NCI-H446 treated with DMSO at 0.1 percent for 48 hours (cell line): ENCODE data around the gene LTBP1.
"Not testable (repeated sequence)": the region's sequence is repeated elsewhere in the genome, so short reads cannot be mapped to it uniquely, and the experiment has no call there.

Experiments used
- DNase-seq: peaks from one replicate; lab custom pipeline; 2025; lab: John Stamatoyannopoulos, UW

LTBP1 gene

GRCh38 chr2:33432871-33433270, 486.1 kb downstream of the LTBP1 start:
- no peak for DNase-seq

- no peak for DNase-seq
These were observed 486.8 kb downstream of the LTBP1 start for GRCh38 chr2:33433279-33434235.

- no peak for DNase-seq
These were observed 488.8 kb downstream of the LTBP1 start for GRCh38 chr2:33435518-33435917.

GRCh38 chr2:33436083-33436482, 489.3 kb downstream of the LTBP1 start:
- no peak for DNase-seq

GRCh38 chr2:33437297-33437696, 490.5 kb downstream of the LTBP1 start:
- DNase-seq = no peak

- no peak for DNase-seq
These were observed 491.1 kb downstream of the LTBP1 start for GRCh38 chr2:33437815-33438214.

- no peak for DNase-seq
These were observed 494.6 kb downstream of the LTBP1 start for GRCh38 chr2:33441235-33441810.

- DNase-seq = not testable (repeated sequence)
These were observed 495.3 kb downstream of the LTBP1 start for GRCh38 chr2:33442052-33442451.

GRCh38 chr2:33442528-33443079, 495.9 kb downstream of the LTBP1 start:
- DNase-seq = no peak

GRCh38 chr2:33443274-33443829, 496.6 kb downstream of the LTBP1 start:
- DNase-seq = no peak

- no peak for DNase-seq
These were observed 498.2 kb downstream of the LTBP1 start for GRCh38 chr2:33444967-33445366.

- DNase-seq = no peak
These were observed 501.6 kb downstream of the LTBP1 start for GRCh38 chr2:33448220-33448899.
